Tibial nerve (tissue), 4 donors: Measurements from ENCODE around the gene PRLHR.

Source experiments
- CTCF ChIP-seq, 5 experiments: fragments of 200-600 bp in 3 of 5; fragments of 450-650 bp in 2 of 5; sonication (generic) in 3 of 5; IDR thresholded peaks; one replicate each; pipeline ENCODE4 v1.5.1; 2016 to 2019; ENCODE audit warnings: antibody characterized with exemption in 5 of 5, mild to moderate bottlenecking in 3 of 5, moderate library complexity in 2 of 5
- EP300 ChIP-seq, 2 donors: sonication (generic); formaldehyde crosslinking; IDR thresholded peaks; one replicate each; pipeline ENCODE4 v1.6.1; 2017; ENCODE audit warnings: antibody characterized with exemption in 2 of 2, mild to moderate bottlenecking in 1 of 2
- POLR2A ChIP-seq, 2 donors: fragments of 450-650 bp; IDR thresholded peaks; one replicate each; pipeline ENCODE4 v1.6.1; 2017; ENCODE audit warnings: antibody characterized with exemption in 2 of 2, mild to moderate bottlenecking in 2 of 2, moderate library complexity in 2 of 2

GRCh38 chr10:118629211-118629610 is 33.8 kb upstream of the PRLHR start:
- peak in 1 of 2 donors; percentile 44 for TF ChIP-seq EP300 (IDR thresholded peaks at IDR 0.05)
- TF ChIP-seq POLR2A (IDR thresholded peaks at IDR 0.05) = no peak
- TF ChIP-seq CTCF (IDR thresholded peaks at IDR 0.05) = no peak
